Stimulated activated CD8-positive, alpha-beta memory T cell treated with anti-CD3 and anti-CD28 coated beads, Interleukin-15, amount 100 ng/mL, for 48 hours (primary cell): Measurements from ENCODE around the gene ZSCAN26.

Experiments
- DNase-seq, 2 donors: peaks; one replicate each; pipeline ENCODE4 v3.0.0-alpha.2; 2020; ENCODE audit warnings: low read depth in 2 of 2

ZSCAN26 gene

DNA sequence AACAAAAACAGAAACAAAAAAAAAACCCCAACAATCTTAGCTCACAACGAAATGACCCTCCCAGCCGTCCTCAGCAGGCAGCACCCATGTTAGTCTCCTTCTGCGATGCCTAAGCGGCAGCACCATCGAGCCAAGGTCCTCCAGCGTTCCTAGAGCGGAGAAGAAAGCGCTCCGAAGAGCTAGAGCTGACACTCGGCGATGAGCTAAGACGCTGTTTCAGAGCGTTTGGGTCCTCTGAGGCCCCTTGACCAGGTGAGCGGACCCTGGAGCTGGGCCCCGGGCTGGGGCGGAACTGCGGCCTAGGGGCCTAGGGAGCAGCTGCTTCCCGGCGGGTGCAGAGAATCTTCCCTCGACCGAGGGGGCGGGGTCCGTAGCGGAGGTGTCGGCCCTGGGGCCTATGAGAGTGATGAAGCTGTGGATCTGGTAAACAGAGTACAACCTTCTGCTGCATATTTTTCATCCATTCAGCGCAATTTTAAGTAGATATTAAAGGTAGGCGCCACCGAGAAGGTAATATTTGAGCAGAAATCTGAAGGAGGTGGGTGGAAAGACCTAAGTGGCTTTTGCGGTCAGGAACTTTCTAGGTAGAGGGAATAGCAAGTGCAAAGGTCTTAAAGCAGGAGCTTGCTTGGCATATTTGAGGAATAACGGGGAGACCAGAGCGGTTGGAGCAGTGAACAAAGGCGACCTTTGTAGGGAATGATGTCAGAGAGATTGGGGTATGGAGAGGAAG is at the start of gene ZSCAN26:
Gene ZSCAN26 (plus strand): TSS at position 182 of the 733 bp plus-strand sequence. CDS start 4,777 bp downstream, outside the sequence.
- DNase-seq, result peak; percentile 66 to 75

DNA sequence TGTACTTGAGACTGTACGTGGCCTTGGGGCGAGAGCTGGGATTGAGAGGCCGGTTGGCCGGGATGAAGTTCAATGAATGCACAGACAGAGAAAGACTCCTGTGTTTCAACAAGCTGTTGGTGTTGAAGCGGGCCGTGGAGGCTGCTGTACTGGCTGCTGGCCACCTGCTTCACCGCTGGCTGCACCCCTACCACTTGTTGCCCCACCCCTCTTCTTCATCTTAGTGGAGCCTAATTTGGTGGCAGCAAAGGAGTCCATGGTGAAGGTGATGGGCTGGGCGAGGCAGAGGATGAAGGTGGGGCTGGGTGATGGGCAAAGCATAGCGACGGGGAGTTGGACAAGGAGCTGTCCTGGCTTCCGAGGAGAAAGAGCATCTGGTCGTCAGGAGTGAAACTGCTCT is 49.1 kb upstream of the ZSCAN26 start:
- no peak for DNase-seq

DNA sequence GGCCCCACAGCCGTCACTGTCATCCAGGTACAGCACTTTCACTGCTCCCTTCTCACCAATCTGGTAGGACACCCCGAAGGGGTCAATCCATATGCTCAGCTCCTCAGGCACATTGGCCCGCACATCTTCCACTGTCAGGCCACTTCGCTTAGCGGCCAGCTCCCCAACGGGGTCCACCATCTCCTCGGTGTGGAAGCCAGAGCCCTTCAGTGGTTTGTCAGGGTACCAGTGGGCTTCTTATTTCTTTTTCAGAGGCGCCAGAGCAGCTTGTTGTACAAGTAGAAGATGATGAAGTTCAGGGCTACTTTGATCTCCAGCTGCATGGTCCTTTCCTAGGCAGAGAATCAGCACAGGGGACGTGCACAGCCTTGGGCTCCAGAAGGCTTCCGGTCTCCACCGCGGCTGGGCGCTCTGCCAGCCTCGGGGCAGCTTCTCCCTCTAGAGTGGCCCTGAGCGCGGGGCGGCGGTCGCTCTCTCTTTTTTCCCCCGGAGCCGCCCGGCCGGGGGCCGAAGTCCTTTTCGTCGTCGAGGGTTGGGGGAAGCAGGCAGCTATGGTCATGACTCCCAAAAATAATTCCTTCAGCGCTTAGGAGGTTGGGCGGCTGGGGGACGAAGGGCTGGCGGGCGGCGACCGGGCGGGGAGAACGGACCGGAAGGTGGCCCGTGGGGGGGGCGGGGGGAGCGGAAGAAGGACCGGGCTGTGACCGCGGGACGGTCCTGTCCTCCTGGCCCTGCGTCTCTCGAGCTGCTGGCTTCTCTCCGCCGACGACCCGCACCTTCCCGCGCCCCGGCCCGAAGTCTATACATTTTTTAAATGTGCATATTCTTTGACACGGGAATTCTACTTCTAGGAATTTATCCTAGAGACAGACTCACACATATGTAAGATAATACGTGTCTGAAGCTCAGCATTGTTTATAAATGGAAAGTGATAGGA is 48.4 kb upstream of the ZSCAN26 start:
- DNase-seq, result peak in 1 of 2 donors; percentile 30

DNA sequence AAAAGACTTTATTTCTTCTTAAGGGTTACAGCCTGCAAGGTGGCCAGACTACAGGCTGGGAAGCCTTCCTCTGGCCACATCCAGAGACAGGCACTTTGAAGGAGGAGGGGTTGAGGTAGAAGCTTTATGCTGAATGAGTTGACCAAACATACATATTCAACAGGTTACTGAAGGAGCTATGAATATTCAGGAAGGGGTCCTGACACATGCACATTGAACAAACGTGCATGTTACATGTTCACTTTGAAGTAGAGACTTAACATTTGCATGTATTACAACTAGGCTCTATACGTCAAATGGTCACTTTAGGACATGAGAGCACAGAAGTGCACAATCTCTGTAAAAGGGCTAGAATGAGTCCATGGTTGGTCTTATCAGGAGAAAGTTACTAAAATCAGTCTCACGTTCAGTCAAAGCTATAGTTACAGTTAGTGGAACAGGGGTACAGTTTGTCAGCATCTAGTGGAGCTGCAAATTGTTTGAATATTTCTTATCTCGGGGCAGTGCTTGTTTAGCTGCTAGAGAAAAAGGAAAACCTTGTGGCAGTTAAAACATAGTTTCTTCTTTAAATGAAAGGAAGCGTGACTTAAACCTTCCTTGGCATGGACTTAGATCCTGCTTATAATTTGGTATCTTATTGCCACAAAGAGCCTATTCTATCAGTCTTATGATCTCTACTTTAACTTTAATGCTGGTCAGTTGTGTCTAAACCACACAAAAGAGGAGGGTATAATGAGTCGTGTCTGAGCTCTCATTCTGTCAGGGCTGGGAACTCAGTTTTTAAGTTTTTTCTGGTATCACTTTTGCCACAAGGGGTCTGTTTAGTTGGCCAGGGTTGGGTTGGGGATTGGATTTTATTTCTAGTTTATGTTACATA is 46.4 kb upstream of the ZSCAN26 start:
- no peak for DNase-seq

DNA sequence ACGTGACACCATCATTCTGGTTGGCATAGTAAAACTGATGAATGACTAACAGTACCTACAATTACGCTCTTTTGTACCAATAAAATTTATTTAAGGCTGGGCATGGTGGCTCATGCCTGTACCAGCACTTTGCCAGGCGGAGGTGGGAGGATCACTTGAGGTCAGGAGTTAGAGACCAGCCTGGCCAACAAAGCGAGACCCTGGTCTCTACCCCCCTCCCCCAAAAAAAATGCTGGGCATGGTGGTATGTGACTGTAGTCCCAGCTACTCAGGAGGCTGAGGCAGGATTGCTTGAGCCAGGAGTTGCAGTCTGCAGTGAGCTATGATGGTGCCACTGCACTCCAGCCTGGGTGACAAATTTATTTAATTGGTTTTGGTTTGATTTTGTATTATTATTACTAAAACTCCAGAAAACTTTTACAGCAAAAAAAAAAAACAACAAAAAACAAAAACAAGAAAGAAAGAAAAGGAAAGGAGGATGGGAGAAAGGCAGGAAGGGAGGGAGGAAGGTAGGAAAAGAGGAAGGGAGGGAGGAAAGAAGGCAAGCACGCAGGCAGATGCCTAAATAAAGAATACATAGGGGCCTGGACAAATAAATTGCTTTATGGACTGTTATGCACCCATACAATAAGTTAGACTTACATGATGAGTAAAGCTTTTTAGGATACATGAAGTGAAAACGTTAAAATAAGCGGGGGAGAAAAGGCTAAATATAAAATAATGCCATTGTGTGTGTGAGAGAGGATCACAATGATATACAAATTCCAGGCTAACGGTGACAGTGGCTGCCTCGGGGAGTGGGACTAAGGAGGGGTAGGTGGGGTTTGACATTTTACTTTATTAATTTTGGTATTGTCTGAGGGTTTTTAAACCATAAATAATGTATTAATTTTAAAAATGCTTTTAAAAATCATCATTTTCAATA is 42.5 kb upstream of the ZSCAN26 start:
- DNase-seq, result no peak

DNA sequence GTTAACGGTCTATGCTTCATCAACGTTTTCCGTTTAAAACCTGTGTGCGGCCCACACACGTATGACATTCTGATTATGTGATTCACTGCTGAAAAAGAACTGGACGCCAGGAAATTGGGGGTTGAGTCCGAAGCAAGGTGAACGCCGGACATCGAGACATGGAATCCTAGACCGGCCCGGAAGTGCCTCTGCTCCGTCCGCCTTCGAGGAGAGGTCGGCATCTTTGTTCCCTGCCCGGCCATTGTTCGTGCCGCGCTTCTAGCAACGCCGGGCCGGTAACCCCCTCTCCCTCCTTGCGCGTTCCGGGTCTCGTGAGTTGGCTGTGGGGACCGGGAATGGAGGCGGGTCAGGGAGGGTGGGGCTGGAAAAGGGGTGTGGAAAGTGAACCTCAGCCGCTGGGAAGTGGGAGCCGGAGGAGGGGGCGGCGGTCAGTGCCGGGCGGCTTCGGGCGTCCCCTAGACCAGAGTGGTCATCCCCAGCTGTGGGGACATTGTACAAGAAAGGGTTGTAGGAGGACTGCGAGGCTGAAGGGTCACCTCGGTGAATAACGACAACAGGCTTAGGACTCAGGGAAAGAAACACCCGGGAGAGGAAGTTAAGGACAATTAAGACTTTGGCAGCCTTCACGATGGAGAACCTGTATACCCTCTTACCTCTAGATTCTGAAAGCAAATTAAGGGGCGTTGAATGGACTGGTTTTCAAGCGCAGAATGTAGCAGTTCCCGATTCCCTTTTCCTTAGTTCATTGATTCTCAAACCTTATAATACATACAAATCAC is 41.7 kb upstream of the ZSCAN26 start, which contains the start of gene ZSCAN9:
Gene ZSCAN9 (plus strand): TSS at position 220 of the 779 bp plus-strand sequence. CDS start 1,810 bp downstream, outside the sequence.
- peak; percentile 37 for DNase-seq

DNA sequence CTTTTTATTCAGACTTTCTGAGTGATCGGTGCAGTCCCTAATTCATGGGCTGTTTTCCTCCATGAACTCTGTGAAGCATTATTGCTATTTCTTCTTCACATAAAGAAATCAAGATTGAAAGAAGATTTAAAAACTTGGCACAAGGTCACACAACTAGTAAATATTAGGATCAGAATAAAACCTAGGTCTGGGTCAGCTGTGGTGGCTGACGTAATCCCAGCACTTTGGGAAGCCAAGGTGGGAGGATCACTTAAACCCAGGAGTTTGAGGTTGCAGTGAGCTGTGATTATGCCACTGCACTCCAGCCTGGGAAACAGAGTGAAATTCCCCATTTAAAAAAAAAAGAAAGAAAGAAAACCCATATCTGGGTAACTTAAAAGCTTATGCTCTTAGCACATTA is 40.5 kb upstream of the ZSCAN26 start:
- DNase-seq, result no peak

DNA sequence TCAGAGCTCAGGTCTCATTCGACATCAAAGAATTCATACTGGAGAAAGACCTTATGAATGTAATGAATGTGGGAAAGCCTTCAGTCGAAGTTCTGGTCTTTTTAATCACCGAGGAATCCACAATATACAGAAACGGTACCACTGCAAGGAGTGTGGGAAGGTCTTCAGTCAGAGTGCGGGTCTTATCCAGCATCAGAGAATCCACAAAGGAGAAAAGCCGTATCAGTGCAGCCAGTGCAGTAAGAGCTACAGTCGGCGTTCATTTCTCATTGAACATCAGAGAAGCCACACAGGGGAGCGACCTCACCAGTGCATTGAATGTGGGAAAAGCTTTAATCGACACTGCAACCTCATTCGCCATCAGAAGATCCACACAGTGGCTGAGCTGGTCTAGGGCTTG is 34.2 kb upstream of the ZSCAN26 start:
- DNase-seq, result no peak

DNA sequence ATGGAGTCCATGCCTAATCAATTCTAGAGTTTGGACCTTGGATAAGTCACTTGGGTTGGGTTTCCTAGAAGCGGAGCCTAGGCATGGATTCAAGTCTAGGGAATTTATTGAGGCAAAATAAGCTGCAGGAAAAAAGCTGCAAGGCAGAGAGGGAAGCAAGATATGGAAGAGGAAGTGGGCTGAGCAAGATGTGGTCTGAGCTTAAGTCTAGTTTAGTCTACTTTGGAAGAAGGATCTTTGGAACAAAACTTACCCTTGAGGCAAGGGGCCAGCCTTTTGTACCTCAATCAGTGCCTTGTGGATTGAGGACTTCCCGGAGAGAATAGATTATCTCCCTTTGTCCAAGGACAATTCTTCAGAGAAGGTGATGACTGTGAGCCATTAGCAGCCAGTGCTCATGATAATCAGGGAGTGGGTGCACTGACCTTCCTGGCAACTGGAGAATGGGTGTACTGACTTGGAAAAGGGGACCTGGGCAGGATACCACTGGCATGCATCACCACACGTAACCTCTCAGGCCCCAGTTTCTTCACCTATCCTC is 31.0 kb upstream of the ZSCAN26 start:
- DNase-seq, result no peak

DNA sequence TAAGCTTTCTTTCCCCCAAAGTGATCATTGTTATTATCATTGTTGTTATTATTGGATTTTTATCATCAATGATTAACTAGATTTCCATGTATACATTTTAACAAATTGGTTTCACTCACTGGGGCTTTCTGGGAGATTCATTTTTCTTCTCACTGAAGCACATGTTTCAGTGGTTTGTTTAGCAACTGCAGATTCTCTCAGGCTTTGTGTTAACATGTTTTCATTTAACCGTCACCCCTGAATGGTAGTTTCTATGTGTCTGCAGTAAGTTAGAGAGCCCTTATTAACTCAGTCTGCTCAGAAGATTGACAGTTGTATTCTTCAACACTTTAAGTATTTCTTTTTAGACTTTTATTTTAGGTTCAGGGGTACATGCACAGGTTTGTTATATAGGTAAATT is 27.3 kb upstream of the ZSCAN26 start:
- no peak for DNase-seq

DNA sequence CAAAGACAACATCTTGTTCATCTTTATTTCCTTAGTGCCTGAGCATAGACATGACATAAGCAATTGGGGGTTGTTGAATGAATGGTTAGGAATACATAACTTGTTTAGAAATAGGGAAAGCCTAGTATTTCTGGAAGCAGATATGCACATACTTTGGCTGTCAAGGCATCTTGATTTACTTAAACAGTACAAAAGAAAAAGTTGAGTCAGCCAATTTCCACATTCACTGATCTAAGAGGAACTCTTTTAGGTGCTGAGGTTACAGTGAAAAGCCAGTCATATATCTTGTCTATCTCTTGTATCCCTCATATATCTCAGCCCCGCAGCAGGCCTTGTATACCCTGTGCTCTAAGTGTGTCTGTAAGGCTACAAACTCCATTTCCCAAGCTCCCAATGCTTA is 26.5 kb upstream of the ZSCAN26 start:
- no peak for DNase-seq

DNA sequence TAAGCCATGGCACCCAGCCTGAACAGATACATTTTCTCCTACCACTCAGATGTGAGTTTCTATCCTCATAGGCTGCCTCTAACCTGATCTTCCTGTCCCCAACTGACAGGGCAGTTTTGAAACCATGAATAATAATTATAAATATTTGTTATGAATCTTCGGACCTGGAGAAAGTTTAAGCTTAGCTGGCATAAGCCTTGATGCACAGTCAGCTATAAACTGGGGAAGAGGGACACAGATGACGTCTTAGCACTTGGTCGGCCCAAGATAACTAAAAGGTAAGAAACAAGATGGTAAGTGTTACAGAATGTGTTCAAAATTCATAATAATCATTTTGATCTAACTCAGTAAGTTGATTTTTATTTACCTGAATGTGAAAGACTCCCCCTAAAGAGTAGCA is 23.0 kb upstream of the ZSCAN26 start:
- no peak for DNase-seq

DNA sequence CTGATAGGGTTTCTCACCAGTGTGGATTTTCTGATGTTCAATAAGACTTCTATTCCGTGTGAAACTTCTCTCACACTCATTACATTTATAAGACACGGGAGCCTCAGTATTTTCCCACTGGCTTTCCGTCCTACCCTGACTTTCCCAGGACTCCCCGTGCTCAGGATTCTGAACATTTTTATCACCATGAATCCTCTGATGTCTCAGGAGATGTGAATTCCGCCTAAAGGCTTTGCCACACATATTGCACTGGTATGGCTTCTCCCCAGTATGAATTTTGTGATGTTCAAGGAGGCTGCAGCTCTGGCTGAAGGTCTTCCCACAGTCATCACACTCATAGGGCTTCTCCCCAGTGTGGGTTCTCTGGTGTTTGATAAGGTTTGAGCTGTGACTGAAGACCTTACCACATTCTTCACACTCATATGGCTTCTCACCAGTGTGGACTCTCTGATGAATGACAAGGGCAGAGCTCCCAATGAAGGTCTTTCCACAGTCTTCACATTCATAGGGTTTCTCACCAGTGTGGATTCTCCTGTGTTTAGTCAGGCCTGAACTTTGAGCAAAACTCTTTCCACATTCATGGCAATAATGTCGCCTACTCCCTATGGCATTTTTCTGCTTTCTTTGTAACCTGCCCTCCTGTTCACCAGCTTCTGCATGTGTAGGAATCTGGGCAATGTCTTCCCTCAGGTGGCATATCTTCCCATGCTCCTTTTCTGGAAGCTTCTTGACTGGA is 21.6 kb upstream of the ZSCAN26 start:
- no peak for DNase-seq

DNA sequence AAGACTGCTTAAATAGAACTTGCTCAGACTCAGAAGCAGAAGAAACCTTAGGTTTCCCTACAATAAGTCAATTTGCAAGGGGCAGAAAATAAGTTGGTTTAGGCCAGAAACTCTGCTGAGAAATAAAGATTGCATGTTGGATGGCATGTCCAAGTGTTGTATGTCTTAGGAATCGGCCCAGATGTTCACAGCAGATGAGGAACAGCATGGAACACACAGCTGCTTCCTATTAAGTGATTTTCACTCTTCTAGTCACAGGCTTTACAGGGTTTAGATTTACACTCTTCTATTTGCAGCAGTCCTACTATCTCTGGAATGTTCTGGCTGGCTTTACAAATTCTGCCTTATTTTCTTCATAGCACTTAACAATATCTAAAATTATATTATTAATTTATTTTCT is 18.0 kb upstream of the ZSCAN26 start:
- DNase-seq, result no peak

DNA sequence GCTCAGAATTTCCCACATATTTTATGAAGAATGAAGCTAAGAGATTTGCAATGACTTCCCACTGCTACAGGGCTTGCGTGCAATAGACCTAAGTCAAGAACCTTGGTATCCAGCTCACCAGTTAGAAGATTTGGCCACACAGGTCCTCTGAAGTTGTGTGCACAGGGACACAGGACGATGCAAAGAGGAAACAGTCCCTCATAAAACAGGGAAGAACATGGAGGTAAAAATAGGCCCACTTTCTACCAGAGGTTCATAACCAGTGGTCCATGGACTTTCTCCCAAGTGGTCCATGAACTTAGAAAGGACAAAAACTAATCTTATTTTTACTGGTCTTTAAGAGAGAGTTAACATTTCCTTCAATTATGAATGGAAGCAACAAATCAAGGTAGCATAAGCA is 16.2 kb upstream of the ZSCAN26 start:
- no peak for DNase-seq

DNA sequence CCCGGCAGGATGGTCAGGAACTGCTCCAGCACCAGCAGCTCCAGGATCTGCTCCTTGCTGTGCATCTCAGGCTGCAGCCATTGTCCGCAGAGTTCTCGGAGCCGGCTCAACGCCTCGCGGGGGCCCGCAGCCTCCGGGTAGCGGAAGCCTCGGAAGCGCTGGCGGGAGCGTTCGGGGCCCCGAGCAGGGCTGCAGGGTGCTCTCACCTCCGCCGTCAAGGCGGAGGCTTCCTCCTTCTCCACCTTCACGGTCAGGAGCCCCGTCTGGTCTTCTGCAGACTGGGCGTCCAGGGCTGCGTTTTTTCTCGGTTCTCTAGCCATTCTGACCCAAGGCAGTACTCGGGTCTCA is 15.3 kb upstream of the ZSCAN26 start:
- peak; percentile 11 to 17 for DNase-seq

DNA sequence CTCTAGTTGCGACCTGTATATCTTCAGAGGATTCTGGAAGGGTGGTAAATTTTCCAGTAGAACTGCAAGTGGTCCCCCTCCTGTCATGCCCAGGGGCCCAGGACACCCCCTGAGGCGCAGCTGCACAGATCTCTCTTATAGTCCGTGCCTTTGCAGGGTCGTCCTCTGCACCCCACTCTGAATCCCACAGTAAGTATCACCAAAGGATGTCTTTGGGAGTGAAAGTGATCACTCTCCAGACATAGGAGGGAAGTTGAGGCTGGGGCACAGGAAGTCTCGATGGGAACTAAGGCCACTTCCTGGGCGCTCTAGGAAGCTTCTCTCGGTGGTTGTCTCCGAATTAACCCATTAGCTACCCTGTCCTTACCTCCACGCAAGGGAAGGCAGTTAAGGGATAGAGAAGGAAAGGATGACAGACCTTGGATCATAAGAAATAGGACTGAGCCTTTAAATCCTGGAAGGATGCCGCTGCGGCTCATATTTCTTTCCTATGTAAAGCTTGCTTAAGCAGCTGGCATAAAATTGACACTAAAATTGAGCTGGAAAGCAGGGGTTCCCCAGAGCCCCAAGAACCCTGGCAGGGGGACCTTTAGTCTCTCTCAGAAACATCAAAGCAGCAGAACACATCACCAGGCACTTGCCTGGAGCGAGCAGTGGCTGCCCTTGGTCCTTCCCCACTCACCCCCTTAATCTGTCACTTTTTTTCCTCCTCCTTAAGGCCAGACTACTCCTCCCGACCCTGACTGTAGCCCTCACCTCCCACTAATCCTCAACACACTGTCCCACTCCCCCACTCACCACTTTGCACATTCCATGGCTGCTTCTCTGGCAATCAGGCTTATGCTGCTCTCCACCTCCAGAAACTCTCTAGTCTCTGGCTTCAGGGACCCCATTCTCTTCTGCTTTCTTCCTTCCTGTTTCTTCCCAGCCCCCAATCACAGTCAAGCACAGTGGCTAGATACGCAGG is 14.7 kb upstream of the ZSCAN26 start, which contains the start of gene ZKSCAN4:
Gene ZKSCAN4 (minus strand): TSS at position 261 of the 967 bp plus-strand sequence. CDS start 289 bp downstream, outside the sequence.
- DNase-seq, result peak; percentile 61 to 66

DNA sequence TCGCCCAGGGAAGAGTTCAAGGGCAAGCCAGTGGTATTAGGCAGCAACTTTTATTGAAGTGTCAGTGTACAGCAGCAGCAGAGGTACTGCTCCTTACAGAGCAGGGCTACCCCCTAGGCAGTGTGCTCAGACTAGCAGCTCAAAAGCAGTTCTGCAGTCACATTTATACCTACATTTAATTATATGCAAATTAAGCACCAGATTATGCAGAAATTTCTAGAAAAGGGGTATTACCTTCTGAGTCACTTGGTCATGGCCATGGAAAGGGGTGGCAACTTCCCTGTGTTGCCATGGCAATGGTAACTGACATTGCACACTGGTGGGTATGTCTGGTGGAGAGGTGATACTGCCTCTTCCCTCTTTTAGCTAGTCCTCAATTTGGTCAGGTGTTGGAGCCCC is 12.8 kb upstream of the ZSCAN26 start:
- no peak for DNase-seq
